ENCODE measurements around the gene SCAANT1.

Gene SCAANT1

DNA sequence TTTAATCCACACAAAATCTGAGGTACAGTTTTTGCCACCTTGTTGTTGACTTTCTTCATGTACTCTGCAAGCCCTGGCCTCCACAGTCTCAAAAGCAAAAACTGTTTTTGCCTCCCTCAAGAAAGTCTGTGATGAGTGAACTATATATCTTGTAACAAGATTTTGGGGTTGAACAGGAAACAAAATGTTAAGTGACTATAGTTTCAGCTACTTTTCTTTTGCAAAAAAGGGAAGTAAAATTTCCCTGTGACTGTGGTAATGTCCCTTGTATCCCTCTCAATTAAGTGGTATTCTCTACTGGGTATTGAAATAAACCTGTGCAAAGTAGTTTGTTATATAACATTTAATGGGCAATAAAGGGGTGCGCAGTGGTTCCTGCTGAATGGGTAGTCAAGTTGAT is 21.3 kb upstream of the SCAANT1 start:
- DNase-seq: no peak

DNA sequence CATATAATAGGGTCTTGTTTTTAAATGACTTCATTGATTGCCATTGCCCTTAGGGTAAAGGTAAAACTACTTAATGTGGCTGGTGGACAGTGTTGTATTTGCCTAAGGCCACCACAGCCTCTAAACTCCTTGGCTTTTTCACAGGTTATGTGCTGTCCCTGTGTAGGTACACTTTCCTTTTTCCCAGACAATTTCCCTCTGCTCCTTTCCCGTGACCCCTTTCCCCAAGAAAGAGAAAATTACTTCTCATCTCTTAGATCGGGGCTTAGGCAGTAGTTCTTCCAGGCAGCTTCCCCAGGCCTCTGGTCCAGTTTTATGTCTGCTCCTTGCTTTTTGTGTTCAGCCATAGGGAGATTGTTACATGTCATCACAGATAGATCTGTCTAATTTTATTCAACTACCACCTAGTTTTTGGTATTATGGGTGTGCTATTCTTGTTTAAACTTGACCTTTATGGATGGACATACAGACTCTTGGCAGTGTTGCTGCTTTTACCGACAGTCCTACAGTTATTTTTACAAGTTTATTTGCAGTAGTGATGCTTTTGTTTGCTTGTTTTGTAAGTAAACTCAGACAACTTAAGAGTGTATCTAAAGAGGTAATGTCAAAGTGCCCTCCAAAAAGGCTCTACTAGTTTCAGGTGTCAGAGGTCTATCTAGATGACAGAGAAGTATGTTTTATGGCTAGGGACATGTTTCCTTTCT is 20.5 kb upstream of the SCAANT1 start:
- DNase-seq: no peak

DNA sequence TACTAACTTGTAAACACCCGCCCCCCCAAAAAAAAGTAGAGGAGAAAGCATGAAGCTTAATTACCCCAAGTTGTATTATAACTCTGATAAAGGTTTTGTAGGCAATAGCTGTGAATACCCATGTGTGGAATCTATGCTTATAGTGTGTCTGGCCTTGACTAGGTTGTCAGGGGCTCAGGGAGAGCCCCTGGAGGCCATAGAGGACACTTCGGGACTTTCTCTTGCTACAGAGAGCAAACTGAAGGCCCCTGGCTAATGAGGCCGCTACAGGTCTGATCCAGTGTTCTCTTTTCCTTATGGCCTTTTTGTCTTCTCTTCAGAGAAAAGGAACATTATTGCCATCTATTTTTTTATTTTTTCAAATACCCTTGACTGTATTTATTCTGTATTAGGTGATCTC is 19.1 kb upstream of the SCAANT1 start:
- DNase-seq: no peak

DNA sequence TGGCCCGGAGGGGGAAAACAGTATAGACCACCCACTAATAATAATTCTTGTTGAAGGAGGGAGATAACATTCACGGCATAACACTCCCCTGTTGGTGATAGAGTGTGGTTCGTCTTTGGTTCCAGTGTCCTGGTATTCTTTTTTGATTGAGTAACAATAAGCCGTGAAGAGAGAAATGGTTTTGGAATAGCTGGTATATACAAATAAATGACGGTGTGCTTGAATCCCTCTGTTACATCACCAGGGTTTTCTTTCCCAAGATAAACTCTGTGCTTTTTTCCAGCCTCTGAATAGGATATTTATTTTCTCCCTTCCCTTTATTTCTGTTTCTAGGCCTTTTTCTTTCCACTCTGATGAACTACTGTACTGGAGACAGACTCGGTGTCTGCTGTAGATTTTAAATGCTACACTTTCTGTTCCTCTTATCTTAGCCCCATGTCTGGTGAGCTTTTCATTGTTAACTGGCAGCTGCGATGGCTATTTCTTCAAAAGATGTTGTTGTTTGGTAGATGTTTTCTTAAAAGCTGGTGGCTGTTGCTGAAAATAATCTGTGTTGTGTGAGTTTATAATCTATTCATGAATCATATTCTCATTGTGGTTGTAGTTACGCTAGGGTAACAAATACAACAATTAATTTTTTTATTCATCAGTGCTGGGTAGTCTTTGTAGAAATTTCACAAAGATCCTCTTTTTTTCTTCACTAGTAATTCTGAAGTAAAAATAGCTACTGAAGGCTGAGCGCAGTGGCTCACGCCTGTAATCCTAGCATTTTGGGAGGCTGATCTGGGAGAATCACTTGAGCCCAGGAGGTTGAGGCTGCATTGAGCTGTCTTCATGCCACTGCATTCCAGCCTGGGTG is 15.5 kb upstream of the SCAANT1 start:
- DNase-seq: no peak

DNA sequence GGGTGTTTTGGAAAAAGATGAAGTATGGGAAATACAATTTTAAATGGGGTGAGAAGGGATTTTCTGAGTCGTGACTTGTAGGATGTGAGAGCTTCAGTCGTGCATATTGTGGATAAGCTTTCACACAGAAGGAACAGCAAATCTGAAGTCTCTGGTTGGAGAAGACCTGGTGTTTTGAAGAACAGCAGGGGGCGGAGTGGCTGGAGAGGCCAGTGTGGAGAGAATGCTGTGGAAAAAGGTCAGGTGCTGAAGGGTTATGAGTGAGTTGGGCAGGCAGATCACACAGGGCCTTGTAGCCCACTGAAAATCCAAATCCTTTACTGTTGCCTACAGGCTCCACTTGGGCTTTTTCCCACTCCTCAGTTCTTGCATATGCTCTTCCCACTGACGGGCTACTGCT is 14.1 kb upstream of the SCAANT1 start:
- DNase-seq: no peak

DNA sequence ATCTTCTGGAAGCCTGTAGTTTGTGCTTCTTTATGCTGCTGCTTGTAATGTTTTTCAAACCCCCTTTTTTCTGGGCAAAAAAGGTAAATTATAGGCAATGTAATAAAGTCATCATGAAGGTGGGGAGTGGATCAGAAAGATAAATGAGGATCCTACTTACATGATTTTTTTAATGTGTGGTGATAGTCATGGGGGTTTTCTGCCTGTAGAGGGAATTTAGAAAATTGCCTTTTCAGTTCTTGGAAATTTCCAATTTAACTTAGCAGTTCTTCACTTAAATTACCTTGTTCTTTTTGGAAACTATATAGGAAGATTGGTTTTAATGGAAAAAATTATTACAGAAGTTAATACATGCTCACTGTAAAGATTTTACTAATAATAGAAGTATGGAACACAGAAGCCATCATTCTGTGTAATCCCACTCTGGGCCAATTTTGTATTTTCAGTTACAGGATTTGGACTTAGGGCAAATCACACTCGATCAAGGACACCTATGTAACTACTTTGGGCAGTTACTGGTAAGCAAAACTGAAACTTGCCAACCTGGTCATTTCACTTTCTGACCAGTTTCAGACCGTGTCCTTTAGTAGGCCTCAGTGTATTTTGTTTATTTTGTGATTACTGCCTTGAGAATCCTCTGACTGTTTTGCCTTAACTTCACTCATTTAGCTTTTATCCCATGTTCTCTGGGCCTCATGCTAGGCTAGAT is 10.5 kb upstream of the SCAANT1 start:
- no peak for DNase-seq

DNA sequence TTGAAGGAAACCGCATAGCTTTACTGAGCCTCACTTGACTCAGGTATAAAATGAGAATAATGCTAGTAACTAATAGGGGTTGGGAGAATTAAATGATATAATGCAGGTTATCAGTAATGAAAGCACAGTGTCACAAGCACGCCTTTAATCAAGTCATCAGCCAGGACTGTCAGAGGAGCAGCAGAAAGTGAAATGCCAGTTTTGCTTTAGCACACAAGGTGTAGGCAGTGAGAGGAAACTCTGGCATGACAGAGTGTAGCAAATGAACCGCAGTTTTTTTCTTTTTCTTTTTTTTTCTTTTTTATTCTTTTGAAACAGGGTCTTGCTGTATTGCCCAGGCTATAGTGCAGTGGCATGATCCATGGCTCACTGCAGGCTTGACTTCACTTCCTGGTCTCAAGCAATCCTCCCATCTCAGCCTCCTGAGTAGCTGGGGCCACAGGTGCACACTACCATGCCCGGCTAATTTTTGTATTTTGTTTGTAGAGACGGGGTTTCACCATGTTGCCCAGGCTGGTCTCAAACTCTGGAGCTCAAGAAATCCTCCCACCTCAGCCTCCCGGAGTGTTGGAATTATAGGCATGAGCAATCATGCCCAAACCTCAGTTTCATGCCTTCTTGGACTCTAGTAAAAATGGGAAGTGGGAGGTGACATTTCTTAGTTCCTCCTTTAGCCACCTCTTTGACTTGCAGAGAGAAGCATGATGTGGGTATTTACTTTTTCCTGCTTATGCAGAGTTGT is 9.7 kb upstream of the SCAANT1 start:
- DNase-seq: no peak

DNA sequence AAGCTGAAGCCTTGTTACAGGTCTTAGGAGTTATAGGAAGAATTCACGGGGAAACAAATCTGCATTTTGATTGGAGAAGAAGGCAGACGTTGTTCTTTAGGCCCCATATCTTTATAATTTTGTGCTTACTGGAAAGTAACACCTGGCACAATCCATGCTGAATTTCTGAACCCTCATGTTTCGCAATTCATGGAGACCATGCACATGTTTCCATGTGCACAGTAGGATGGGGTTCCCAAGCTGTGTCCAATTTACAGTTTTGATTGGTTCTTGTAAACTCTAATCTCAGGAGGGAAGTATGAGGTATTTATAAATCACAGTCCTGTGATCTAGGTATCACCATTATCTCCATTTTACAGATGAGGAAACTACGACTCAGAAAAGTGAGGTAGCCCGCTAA is 7.8 kb upstream of the SCAANT1 start:
- no peak for DNase-seq

DNA sequence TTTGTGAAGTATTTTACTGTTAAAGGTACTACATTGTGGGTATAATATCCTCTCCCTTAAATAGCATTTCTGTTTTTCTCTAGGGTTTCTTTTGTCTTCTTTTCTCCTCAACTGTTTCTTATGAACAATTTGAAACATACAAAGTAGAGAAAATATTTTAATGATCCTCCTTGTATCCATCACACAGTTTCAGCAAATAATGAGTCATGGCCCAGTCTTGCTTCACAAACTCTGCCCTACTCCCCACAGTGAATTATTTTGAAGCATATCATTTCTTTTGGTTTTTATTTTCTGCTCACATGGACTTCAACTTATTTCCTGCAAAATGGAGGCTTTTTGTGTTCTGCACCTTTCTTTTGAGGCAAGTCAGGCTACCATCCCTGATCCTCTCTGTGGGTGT is 6.1 kb upstream of the SCAANT1 start:
- no peak for DNase-seq

DNA sequence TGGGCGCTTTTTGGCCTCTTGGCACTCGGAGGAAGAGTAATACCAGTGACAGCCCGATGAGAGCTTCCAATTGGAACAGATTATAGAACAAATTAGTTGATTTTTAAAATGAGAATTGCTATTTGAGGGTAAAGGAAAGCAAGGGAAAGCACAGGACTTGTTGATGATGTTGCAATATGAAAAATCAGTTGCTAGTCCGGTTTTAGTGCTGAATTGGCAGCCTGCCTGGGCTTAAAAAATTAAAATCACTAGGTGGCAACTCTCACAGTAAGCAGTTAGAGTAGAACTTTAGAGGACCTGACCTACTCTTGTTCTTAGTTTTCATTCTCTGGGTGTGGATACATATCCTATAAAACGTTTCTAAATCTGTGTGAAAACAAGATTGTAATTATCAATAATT is 2.1 kb upstream of the SCAANT1 start:
- DNase-seq: no peak

DNA sequence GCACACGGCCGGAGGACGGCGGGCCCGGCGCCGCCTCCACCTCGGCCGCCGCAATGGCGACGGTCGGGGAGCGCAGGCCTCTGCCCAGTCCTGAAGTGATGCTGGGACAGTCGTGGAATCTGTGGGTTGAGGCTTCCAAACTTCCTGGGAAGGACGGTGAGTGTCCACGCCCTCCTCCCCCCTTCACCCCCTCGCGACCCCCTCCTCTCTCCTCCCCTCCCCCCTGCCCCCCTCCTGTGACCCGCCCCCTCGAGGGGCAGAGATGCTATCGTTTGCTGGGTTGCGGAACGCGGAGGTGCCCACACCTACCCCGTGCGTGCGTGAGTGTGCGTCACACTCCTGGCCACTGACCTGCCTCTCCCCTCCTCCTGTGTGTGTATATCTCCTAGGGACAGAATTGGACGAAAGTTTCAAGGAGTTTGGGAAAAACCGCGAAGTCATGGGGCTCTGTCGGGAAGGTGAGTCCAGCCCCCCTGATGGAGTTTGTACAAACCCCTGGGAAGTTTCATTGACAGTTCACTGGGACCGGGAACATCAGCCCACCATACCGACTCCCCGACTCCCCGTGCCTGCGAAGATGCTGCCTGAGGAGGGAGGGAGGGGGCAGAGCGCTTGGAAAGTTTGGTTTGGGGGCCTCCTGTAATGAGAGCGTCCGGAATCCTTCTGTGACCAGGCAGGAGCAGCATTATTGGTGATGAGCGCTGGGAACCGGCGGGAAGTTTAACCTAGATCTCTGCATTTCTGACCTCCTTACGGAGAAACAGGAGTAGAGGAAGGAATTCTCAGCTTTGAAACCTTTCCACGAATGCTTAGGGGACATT is 795 bp upstream of the SCAANT1 start:
- no peak for DNase-seq

DNA sequence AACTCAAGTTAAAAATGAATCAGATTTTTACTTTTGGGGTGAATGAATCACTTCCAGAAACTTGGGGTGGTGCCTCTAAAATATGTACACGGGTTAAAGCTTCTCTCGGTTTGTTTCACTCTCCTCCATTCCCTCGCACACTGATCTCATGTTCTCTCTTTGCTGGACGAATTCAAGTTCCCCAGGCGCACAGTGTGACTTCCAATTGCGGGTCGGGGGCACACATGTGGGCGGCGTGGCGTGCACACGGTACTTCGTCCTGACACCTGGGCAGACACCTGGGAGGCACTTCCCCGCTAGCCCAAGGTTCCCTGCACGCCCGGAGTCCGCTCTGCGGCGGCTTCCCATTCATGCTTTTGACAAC is 692 bp downstream of the SCAANT1 start:
- DNase-seq: no peak

DNA sequence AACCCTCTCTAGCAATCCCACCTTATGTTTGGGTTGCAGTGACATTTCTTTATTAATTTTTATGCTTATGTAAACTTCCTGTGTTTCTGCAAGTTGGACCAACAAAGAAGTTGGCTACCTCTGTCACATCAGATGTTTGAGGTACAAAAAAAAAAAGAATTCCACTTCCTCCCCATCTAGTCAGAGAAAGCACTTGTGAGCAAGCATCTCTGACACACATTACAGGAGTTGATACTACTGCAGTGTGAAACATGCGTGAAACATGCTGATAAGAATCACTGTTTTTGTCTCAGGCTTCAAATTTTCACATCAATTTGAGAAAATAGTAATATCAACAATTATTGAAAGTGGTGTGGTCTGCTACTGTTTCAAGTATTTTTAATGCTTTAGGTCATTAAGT is 1.3 kb downstream of the SCAANT1 start:
- DNase-seq: no peak

DNA sequence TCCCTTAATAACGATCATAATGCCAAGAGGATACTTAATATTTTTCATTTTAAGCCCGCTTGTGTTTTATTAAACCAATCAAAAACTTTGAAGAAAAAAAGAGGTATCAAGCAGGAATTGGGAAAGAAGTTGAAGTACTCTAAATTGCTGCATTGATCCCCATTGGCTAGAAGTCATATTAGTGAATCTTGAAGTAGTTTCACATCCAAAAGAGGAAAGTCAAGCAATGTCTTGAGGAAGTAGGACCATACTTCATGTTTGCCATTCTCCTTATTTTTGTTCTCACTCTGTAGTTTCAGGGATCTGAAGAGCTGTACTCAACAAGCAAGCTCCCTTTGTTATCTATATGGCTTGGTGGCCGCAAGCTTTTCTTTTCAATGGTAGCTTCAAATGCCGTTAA is 2.2 kb downstream of the SCAANT1 start:
- DNase-seq: no peak

DNA sequence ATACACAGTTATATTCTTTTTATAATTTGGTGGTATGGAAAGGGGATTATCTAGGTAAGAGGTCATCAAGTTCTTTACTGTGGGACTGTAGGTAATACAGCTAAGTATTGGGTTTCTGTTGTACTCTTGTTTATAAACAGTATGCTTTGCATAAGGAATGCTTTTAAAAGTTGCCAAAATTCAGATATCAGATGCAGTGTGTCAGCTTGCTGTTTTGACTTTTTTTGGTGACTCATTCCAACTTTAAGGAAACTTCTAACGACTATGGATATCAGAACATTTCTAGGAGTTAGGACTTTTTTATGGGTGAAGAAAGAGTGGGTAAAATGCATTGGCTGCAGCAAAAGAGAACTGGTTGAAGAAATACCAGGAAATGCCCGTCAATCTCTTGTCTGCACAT is 2.8 kb downstream of the SCAANT1 start:
- DNase-seq: no peak

DNA sequence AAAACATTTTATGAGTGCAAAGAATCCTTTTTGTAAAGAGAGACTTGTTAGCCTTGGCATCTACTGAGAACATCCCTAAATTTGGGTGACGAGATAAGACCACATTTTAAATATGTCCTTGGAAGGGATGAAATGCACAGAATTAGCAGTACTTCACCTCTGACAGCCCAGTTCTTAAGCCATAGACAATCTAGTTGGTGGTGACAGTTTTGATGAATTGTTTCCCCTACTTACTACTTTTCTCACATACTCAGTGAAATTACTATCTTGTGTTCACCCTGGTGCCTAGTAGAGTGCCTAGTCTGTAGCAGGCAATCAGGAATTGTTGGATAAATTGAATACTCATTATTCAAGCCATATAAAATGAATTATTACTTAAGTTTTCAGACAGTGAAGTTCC is 3.4 kb downstream of the SCAANT1 start:
- DNase-seq: no peak

DNA sequence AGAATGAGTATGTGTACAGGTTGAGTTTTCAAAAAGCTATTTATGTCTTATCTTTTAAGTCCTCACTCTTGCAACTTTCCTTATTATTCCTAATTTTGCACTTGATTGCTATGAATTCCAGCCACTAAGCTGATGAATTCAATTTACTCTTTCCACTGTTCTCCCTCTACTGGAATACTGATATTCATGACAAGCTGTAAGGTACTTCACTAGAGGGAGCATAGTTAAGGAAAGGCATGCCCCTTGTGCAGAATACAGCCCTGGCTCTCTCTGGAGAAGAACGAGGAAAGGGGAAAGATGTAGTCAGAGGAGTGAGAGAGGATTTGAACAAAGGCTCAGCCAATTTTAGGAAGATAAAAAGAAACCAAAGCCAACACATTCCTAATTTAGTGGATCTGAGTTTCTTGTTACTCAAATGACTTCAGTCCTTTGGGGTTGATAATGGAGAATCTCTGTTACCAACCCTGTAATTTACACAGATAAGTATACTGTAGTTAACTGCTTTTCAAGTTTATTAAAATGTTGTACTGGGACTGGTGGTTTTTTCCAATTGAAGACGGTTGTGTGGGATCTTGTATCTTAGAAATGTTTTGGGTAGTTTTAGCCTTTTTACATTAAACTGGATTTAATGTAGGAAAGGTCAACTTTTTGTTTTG is 4.0 kb downstream of the SCAANT1 start:
- no peak for DNase-seq

DNA sequence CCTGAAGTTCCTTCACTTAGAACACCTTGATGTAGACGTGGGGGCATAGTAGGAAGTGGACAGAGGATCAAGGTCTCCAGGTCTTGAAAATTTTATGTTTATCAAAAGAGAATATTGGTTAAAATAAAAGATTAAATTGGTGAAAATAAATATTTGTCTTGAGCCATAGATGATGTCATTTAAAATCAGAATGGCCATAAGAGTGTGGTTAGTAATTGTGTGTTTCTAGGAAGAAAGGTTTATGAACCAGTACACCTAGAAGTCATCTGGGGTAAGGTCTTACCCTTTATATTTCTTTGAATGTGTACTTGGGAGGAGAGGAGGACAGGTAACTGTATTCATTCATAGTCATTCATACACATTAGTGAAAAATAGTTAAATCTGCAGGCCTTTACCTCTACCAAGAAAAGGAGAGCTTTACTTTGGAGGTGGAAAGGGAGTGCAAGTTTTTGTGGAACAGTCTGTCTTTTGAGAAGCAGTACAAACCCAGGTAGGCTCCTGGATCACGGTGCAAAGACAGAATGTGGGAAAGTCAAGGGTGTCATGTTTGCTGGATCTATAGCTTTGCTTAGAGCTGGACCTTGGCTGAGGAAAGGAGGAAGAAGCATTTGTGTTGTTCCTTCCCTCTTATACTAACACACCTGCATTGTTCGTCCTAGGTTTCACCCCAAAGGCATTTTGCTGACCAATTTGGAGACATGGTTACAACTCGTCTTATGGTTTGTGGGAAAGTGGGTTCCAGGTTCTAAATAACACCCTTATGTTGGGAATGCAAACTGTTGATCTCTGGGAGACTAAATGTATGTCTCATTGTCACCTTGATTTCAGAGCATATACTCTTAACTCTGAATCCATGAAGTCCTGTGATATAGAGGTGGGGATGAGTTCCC is 6.2 kb downstream of the SCAANT1 start:
- DNase-seq: no peak

DNA sequence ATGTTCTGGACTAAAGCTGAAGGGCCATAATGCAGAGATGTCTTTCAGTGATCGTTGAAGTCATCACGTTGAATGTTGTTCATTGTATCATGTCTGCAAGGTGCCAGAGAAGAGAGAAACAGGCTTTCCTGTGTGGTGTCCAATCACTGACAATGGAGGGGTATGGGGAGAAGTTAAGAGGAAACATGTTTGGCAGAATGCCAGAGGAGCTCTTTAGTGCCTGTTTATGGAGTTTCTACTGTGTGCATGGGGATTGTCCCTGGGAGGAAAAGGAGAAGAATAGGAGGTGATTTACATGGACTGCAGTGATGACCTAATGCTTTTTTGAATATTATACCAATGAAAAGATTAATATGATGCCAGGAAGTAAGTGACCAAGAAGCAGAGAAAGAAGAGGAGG is 11.7 kb downstream of the SCAANT1 start:
- DNase-seq: no peak

DNA sequence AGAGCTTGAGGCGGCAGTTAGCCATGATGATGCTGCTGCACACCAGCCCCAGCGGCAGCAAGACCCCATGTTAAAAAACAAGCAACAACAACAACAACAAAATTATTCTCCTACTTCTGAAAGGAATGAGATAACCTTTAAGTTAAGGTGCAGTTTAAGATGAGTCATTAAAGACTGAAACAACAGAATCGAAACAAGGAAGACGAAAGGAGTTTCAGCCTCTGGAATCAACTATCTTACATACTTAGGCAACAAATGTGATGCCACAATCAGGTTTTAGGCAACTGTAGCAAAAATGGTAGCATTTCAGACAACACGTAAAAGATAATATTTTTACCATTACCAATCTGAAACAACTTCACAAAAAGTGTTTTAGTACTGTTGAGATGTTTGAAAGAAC is 12.2 kb downstream of the SCAANT1 start:
- DNase-seq: no peak
